Suprapubic skin (tissue), 3 donors: Measurements from ENCODE around the gene MDFIC.

Experiments used
- POLR2AphosphoS5 ChIP-seq, 3 donors: sonication (generic); formaldehyde crosslinking; IDR thresholded peaks; one replicate each; pipeline ENCODE4 v1.6.1; 2017; ENCODE audit warnings: antibody characterized with exemption in 3 of 3
- TF ChIP-seq, protein P1 (sequence below), 2 donors: fragments of 200-600 bp in 1 of 2; fragments of 450-650 bp in 1 of 2; sonication (generic) in 1 of 2; IDR thresholded peaks; one replicate each; pipeline ENCODE4 v1.5.1; 2016 to 2019; ENCODE audit warnings: antibody characterized with exemption in 2 of 2, mild to moderate bottlenecking in 1 of 2, moderate library complexity in 1 of 2

GRCh38 chr7:115024276-115024675, 102.4 kb downstream of the MDFIC start:
- TF ChIP-seq POLR2AphosphoS5 (IDR thresholded peaks at IDR 0.05): no peak
- TF ChIP-seq, protein P1, sequence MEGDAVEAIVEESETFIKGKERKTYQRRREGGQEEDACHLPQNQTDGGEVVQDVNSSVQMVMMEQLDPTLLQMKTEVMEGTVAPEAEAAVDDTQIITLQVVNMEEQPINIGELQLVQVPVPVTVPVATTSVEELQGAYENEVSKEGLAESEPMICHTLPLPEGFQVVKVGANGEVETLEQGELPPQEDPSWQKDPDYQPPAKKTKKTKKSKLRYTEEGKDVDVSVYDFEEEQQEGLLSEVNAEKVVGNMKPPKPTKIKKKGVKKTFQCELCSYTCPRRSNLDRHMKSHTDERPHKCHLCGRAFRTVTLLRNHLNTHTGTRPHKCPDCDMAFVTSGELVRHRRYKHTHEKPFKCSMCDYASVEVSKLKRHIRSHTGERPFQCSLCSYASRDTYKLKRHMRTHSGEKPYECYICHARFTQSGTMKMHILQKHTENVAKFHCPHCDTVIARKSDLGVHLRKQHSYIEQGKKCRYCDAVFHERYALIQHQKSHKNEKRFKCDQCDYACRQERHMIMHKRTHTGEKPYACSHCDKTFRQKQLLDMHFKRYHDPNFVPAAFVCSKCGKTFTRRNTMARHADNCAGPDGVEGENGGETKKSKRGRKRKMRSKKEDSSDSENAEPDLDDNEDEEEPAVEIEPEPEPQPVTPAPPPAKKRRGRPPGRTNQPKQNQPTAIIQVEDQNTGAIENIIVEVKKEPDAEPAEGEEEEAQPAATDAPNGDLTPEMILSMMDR (IDR thresholded peaks at IDR 0.05): no peak
